Fibroblast of the aortic adventitia (primary cell): ENCODE results near the gene CDH2. TPM values are rescaled to one million over a fixed set of nuclear protein-coding genes. Genes with fewer than 3 reads are reported as not detected.
A peak's percentile ranks its signal among the peaks of the same experiment; 100 is the strongest.

Source experiments
- DNase-seq: peaks from one replicate; pipeline ENCODE4 v3.0.0-alpha.2; 2010; ENCODE audit warnings: low read depth
- H3K4me3 ChIP-seq: 2 replicates; pipeline ENCODE4 v1.5.1; 2011; ENCODE audit warnings: low read depth, mild to moderate bottlenecking, control low read depth, low read length, moderate library complexity
- CTCF ChIP-seq: IDR thresholded peaks from 2 replicates; pipeline ENCODE4 v1.5.1; 2011; ENCODE audit warnings: mild to moderate bottlenecking, low read length, control low read depth, inconsistent platforms; ENCODE audit not compliant: insufficient read depth
- total RNA-seq: library from RNA; depleted of rRNA; stranded (reverse); fragments of >200 nt; gene quantifications from 2 replicates; pipeline ENCODE4 v1.2.3, GENCODE V29; 2012; ENCODE audit warnings: low replicate concordance

The CDH2 gene
- total RNA-seq, 1 donor, result 64.1 TPM

- H3K4me3 ChIP-seq, result no peak overlapping the region
- peak; percentile 39 for DNase-seq
- no peak for TF ChIP-seq CTCF
Observed at GRCh38 chr18:28078849-28079248, 98.1 kb downstream of the CDH2 start.

- no peak for TF ChIP-seq CTCF
- no peak for DNase-seq
- no peak overlapping the region for H3K4me3 ChIP-seq
Observed at GRCh38 chr18:28078298-28078697, 98.6 kb downstream of the CDH2 start.

- no peak overlapping the region for H3K4me3 ChIP-seq
- no peak for TF ChIP-seq CTCF
- peak; percentile 28 for DNase-seq
Observed at GRCh38 chr18:28075501-28075900, 101.4 kb downstream of the CDH2 start.

- TF ChIP-seq CTCF, result no peak
- no peak overlapping the region for H3K4me3 ChIP-seq
- no peak for DNase-seq
Observed at GRCh38 chr18:28074076-28074475, 102.9 kb downstream of the CDH2 start.

GRCh38 chr18:28073658-28074057 lies 103.3 kb downstream of the CDH2 start:
- H3K4me3 ChIP-seq, result no peak overlapping the region
- no peak for TF ChIP-seq CTCF
- DNase-seq, result no peak

GRCh38 chr18:28071199-28071598 lies 105.7 kb downstream of the CDH2 start:
- H3K4me3 ChIP-seq, result no peak overlapping the region
- no peak for DNase-seq
- no peak for TF ChIP-seq CTCF

- no peak for TF ChIP-seq CTCF
- no peak overlapping the region for H3K4me3 ChIP-seq
- DNase-seq, result no peak
Observed at GRCh38 chr18:28068207-28068606, 108.7 kb downstream of the CDH2 start.
